ENCODE data around the gene LSM2.
"Not testable (repeated sequence)": the region's sequence is repeated elsewhere in the genome, so short reads cannot be mapped to it uniquely, and the experiment has no call there.

LSM2 gene

DNA sequence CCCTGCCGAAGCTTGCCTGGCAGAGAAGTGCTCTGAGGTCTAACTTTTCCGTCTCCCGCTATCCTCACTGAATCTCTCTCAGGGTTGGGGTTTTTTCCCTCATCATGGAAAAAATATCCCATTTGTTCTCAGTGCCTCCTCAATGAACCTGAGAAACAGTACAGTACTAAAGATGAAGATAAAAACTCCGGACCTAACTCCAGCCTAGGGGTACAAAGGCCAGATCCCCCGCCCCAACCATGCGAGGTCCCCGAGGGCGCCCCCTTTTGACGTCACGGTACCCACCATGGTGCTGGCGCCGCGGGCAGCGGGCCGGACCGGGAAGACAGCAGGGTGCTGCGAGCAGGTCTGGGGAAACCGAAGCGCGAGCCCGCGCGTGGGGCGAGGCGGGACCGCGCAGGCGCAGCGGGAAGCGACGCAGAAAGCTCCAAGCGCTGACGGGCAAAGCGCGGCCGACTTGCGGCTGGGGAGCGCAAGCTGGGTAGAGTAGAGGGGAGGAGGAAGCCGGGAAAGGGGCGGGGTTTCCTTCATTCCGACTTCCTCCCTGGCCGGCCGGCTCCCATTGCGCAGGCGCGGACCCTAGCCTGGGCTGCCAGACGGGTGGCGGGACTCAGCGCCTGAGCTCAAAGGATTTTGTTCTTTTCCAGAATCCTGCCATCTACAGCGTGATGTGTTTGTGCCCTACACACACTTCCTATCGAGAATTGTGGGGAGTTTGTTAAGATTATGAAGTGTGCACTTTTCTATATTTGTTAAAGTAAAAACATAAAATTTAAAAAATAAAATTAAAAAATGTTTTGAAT, at the start of gene LSM2:
Gene LSM2, minus strand, starts transcription at position 497 of the 803 bp plus-strand sequence. Its CDS starts 209 bp downstream, at position 288.
- Histone ChIP-seq H3K9me3 (no peaks in the 10 kb centered on the region), H3K27me3 (no peaks in the 10 kb centered on the region), H3K4me1 (peaks cover 0 to 17% (median 11%) of the 10 kb centered on the region in 4 donors), H3K27ac (peak within 1 kb of the TSS; percentile 87 to 88), H3K4me3 (peak within 1 kb of the TSS; percentile 54 to 59), H3K36me3 (peaks cover 0 to 17% (median 0%) of the 10 kb centered on the region in 3 donors)
- peak; percentile 97 to 99 for DNase-seq
- intact Hi-C loops (cut with DNase I; ENCODE audit: low total_unique reads): no loop called here
- TF ChIP-seq CTCF (IDR thresholded peaks at IDR 0.05): peak; percentile 17 to 21

- H3K4me1 ChIP-seq; H3K27ac ChIP-seq; H3K4me3 ChIP-seq; H3K36me3 ChIP-seq; H3K27me3 ChIP-seq; intact Hi-C loops (cut with DNase I; ENCODE audit: low total_unique reads); DNase-seq; H3K9me3 ChIP-seq: not testable (repeated sequence)
Observed at GRCh38 chr6:31851980-31852718, 45.4 kb upstream of the LSM2 start.

GRCh38 chr6:31851485-31851832, 44.7 kb upstream of the LSM2 start:
- Histone ChIP-seq H3K36me3 (no peaks in the 10 kb centered on the region), H3K4me3 (no peak overlapping the region), H3K27ac (no peak overlapping the region), H3K27me3 (no peaks in the 10 kb centered on the region), H3K9me3 (no peaks in the 10 kb centered on the region), H3K4me1 (no peaks in the 10 kb centered on the region)
- DNase-seq: no peak
- no peak for TF ChIP-seq CTCF (IDR thresholded peaks at IDR 0.05)
- intact Hi-C loops (cut with DNase I; ENCODE audit: low total_unique reads): no loop called here

- Histone ChIP-seq H3K9me3 (no peaks in the 10 kb centered on the region), H3K4me1 (no peaks in the 10 kb centered on the region), H3K27me3 (no peaks in the 10 kb centered on the region), H3K27ac (no peak overlapping the region), H3K4me3 (no peak overlapping the region), H3K36me3 (no peaks in the 10 kb centered on the region)
- no peak for TF ChIP-seq CTCF (IDR thresholded peaks at IDR 0.05)
- no peak for DNase-seq
- intact Hi-C loops (cut with DNase I; ENCODE audit: low total_unique reads): no loop called here
Observed at GRCh38 chr6:31850765-31851484, 44.2 kb upstream of the LSM2 start.

GRCh38 chr6:31847276-31847978, 40.7 kb upstream of the LSM2 start:
- no peak for DNase-seq
- Histone ChIP-seq H3K4me1 (no peaks in the 10 kb centered on the region), H3K9me3 (no peaks in the 10 kb centered on the region), H3K36me3 (peaks cover 0 to 13% (median 0%) of the 10 kb centered on the region in 3 donors), H3K4me3 (no peak overlapping the region), H3K27ac (no peak overlapping the region), H3K27me3 (no peaks in the 10 kb centered on the region)
- TF ChIP-seq CTCF (IDR thresholded peaks at IDR 0.05): no peak
- intact Hi-C loops (cut with DNase I; ENCODE audit: low total_unique reads): no loop called here
